GM18519 (cell line): Measurements from ENCODE around the gene TRIP13.

ENCODE experiments used
- ATAC-seq: cut with Tn5 transposase; IDR thresholded peaks from one replicate; pipeline ENCODE4 v1.9.1; 2021; ENCODE audit warnings: mild to moderate bottlenecking, moderate library complexity; ENCODE audit not compliant: unreplicated experiment, low FRiP score

The TRIP13 gene

DNA sequence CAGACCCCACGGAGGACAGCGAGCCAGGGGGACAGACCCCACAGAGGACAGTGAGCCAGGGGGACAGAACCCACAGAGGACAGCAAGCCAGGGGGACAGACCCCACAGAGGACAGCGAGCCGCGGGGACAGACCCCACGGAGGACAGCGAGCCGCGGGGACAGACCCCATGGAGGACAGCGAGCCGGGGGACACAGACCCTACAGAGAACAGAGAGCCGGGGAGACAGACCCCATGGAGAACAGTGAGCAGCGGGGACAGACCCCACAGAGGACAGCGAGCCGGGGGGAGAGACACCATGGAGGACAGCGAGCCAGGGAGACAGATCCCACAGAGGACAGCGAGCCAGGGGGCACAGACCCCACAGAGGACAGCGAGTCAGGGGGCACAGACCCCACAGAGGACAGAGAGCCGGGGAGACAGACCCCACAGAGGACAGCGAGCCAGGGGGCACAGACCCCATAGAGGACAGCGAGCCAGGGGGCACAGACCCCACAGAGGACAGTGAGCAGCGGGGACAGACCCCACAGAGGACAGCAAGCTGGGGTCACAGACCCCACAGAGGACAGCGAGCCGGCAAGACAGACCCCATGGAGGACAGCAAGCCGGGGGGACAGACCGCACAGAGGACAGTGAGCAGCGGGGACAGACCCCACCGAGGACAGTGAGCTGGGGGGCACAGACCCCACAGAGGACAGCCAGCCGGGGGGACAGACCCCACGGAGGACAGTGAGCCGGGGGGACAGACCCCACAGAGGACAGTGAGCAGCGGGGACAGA, 37.5 kb upstream of the TRIP13 start:
- no peak for ATAC-seq

GRCh38 chr5:855771-856530, 36.7 kb upstream of the TRIP13 start:
- ATAC-seq = no peak

GRCh38 chr5:856531-857425, 35.9 kb upstream of the TRIP13 start:
- no peak for ATAC-seq

GRCh38 chr5:858726-859125, 34.0 kb upstream of the TRIP13 start:
- ATAC-seq = no peak

DNA sequence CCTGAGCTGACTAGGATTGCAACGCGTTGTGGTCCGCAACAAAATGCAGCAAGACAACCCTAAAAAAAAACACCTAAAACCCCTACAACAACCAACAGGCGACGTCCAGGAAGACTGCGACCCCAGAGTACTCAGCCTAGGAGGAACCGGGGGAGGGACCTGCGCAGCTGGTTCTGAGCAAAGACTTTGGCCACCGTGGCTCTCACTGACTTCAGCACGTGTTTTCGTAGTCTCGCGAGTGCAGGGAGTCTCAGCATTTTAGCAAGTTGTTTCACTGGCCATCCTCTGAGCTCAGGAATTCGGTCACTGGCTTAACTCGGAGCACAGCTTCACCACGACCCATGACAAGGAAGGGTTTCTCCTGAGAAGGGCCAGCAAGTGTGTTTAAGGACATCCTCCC, 33.3 kb upstream of the TRIP13 start:
- ATAC-seq = no peak

DNA sequence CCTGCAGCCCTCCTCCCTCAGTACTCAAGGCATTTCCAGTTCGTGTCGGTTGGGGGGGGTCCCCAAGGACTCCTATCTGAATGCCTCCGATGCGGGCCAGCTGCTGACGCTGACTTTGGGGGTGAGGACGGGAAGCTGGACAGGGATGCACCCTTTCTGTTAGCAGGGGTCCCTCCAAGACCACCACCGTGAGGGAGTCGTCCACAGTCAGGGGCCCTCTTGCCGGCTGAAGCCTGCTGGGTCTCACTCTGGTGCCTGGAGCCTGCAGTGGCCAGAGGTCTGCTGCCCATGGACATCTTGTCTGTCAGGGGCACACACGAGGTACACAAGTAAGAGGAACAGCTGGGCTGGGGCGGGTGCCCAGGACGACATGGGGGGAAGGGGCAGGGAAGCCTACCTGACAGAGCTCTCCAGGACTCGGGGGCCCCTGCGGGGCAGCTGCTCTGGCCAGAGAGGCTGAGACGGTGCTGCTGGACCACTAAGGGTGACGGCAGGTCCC, 32.8 kb upstream of the TRIP13 start:
- ATAC-seq = no peak

GRCh38 chr5:860506-861150, 32.1 kb upstream of the TRIP13 start:
- no peak for ATAC-seq

DNA sequence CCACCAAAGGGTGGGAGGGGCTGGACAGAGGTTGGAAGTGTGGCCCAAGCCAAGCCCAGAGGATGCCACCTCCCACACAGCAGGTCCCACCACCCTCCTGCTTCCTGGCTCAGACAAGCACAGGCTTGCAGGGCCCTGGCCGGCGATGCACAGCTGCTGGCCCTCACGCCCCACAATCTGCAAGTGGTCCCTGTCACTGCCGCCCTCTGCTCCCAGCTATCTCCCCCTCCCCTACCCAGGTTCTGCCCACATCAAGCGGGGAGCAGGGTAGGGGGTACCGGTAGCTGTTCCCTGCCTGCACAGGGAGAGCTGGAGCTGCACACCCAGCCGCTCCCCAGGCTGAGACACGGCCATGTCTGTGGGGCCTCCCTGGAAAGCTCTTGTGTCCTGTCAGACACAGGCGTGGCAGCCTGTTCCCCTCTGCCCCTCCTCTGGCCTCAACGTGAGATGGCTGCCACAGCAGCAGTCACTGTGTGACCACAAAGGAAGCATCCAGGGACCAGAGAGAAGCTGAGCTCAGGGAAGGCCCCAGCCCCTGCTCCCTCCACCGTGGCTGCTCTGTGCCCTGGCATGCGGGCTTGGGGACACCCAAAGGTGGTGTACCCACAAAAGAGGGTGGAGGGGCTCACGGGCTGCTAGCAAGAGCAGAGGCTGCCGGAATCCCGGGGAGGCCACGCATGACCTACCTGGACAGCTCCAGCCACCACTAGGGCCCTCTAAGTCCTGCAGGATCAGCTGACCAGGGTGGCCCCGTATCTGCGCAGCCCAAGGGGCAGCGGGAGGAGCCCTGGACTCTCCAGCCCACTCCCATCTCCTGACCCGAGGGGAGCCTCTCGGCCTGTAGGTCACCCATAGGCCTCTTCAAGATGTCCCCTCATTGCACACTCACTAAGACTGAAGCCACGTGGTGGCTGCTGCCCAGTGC, 31.0 kb upstream of the TRIP13 start:
- ATAC-seq = no peak

- no peak for ATAC-seq
These were observed 30.1 kb upstream of the TRIP13 start for GRCh38 chr5:862367-863243.

DNA sequence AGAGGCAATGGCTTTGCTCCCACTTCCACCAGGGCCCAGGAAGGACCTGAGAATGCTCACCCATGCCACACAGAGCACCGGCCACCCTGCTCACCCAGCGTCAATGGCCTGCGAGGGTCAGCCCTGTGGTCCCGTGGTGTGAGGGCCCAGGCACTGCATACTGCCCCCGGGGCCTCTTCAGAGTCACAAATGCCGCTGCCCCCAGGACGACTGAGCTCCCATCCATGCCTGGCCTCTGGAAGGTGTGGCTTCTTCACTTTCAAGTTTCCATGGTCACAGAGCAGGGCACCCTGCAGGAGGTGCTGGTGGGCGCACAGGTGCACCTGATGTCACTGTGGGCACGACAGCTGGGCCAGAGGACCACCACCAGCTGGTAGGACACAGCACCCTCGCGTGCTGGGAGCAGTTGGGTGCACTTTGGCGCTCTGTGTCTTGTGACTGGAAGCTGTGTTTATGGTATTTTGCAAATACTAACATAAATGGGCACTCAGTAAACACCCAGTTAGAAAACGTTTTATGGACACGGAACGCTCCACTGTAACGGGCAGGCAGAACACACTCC, 29.4 kb upstream of the TRIP13 start:
- no peak for ATAC-seq

- ATAC-seq = no peak
These were observed 28.1 kb upstream of the TRIP13 start for GRCh38 chr5:864492-865167.

- no peak for ATAC-seq
These were observed 27.5 kb upstream of the TRIP13 start for GRCh38 chr5:865168-865521.

DNA sequence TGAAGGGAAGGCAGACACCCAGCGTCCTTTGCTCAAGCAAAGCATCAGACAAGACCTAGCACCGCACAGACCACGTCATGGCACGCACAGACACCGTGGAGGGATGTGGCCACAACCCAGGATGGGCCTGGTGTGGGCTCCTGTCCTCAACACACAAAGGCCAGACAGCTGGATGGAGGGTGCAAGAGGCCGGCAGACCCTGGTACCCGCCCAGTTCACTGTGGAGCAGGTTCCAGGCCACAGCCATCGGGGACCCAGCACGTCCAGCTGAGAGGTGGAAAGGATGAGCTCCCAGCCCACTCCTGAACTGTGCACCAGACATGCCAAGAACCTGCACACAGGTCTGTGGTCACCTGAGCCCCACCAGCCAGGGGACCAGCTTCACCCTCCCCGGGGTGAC, 26.9 kb upstream of the TRIP13 start:
- no peak for ATAC-seq

DNA sequence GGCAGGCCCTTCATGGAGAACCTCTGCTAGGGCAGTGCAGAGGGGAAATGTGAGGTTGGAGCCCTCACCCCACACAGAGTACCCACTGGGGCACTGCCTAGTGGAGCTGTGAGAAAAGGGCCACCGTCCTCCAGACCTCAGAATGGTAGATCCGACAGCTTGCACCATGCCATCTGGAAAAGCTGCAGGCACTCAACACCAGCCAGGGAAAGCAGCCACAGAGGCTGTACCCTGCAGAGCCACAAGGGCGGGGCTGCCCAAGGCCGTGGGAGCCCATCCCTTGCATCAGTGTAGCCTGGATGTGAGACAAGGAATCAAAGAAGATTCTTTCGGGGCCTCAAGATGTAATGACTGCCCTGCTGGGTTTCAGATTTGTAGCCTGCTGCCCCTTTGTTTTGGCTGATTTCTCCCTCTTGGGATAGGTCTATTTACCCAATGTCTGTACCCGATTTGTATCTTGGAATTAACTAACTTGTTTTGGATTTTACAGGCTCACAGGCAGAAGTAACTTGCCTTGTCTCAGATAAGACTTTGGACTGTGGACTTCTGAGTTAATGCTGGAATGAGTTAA, 25.3 kb upstream of the TRIP13 start:
- ATAC-seq = no peak

- no peak for ATAC-seq
These were observed 24.1 kb upstream of the TRIP13 start for GRCh38 chr5:868428-869135.

DNA sequence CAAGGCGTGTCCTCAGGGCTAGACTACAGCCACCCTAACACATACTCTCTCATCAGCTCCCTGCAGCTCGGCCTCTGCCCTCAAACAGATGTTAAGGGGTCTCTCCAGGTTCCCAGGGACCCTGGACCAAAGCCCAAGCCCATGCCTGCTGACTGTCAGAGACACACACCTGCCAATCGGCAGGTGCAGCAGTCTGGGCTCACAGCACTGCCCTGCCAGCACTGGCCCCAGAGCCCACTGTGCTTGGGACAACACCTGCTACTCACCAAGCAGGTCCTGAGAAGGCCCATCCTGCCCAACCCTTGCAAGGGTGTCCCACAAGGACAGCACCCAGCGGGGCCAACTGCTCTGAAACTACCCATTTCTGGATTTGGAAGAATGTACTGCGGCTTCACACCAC, 21.7 kb upstream of the TRIP13 start:
- no peak for ATAC-seq
